Omental fat pad (tissue), 4 donors: ENCODE measurements around the gene PLAC1. TPM values are rescaled to one million over a fixed set of nuclear protein-coding genes. Genes with fewer than 3 reads are reported as not detected.

Source experiments
- ATAC-seq: fragments of 150-250 bp; one replicate; pipeline ENCODE4 v1.9.1; 2016; ENCODE audit warnings: mild to moderate bottlenecking, moderate library complexity; ENCODE audit not compliant: low FRiP score
- DNase-seq: peaks from one replicate; pipeline ENCODE4 v3.0.0-alpha.2; 2019; ENCODE audit warnings: low spot score
- CTCF ChIP-seq, 3 donors: fragments of 450-650 bp; IDR thresholded peaks; one replicate each; pipeline ENCODE4 v1.5.1; 2016 to 2017; ENCODE audit warnings: antibody characterized with exemption in 3 of 3, mild to moderate bottlenecking in 3 of 3, moderate library complexity in 2 of 3
- total RNA-seq, 4 donors: library from RNA; depleted of rRNA; stranded (reverse); fragments of >200 nt; gene quantifications; one replicate each; pipeline ENCODE4 v1.1.0, GENCODE V29; 2016

Gene PLAC1
- total RNA-seq, 4 donors from 2014 or later = not detected

- TF ChIP-seq CTCF (IDR thresholded peaks at IDR 0.05) = no peak
- ATAC-seq (no peak), DNase-seq (no peak)
Measured at GRCh38 chrX:134573683-134574035, 84.6 kb downstream of the PLAC1 start.

GRCh38 chrX:134572816-134573682, 85.2 kb downstream of the PLAC1 start:
- ATAC-seq (no peak), DNase-seq (no peak)
- no peak for TF ChIP-seq CTCF (IDR thresholded peaks at IDR 0.05)

GRCh38 chrX:134571796-134572195, 86.5 kb downstream of the PLAC1 start:
- DNase-seq = no peak
- no peak for TF ChIP-seq CTCF (IDR thresholded peaks at IDR 0.05)
- no peak for ATAC-seq

GRCh38 chrX:134570899-134571298, 87.4 kb downstream of the PLAC1 start:
- DNase-seq (no peak), ATAC-seq (no peak)
- TF ChIP-seq CTCF (IDR thresholded peaks at IDR 0.05) = no peak

- no peak for DNase-seq
- no peak for TF ChIP-seq CTCF (IDR thresholded peaks at IDR 0.05)
- ATAC-seq = no peak
Measured at GRCh38 chrX:134570509-134570846, 87.8 kb downstream of the PLAC1 start.

GRCh38 chrX:134569306-134569705, 89.0 kb downstream of the PLAC1 start:
- no peak for TF ChIP-seq CTCF (IDR thresholded peaks at IDR 0.05)
- no peak for ATAC-seq
- DNase-seq = no peak
